MM.1S (cell line): ENCODE results near the gene ABHD11.
A peak's percentile ranks its signal among the peaks of the same experiment; 100 is the strongest.

Experiments used
- DNase-seq: peaks from one replicate; pipeline ENCODE4 v3.0.0-alpha.2; 2015
- H2AFZ ChIP-seq: fragments of 300-600 bp; sonication (generic); 2 replicates; pipeline ENCODE4 v1.6.0; 2016; ENCODE audit warnings: antibody characterized with exemption, low read length
- H3F3A ChIP-seq: fragments of 300-600 bp; sonication (generic); 2 replicates; pipeline ENCODE4 v1.6.1; 2016; ENCODE audit warnings: mild to moderate bottlenecking, antibody characterized with exemption, low read length, moderate library complexity, mixed read lengths; ENCODE audit not compliant: insufficient read depth
- H3K27ac ChIP-seq: fragments of 300-600 bp; sonication (generic); 2 replicates; pipeline ENCODE4 v1.5.1; 2016; ENCODE audit warnings: mild to moderate bottlenecking, low read length
- H3K27me3 ChIP-seq: fragments of 300-600 bp; sonication (generic); replicated peaks from 2 replicates; pipeline ENCODE4 v1.6.0; 2016; ENCODE audit warnings: low read length; ENCODE audit not compliant: insufficient read depth
- H3K36me3 ChIP-seq: fragments of 300-600 bp; sonication (generic); replicated peaks from 2 replicates; pipeline ENCODE4 v1.6.1; 2016; ENCODE audit warnings: mild to moderate bottlenecking, low read length, mixed read lengths; ENCODE audit not compliant: insufficient read depth
- H3K4me1 ChIP-seq: fragments of 300-600 bp; sonication (generic); 2 replicates; pipeline ENCODE4 v1.6.1; 2016; ENCODE audit warnings: low read length, mixed read lengths
- H3K4me2 ChIP-seq: fragments of 300-600 bp; sonication (generic); 2 replicates; pipeline ENCODE4 v1.6.0; 2016; ENCODE audit warnings: low read depth, low read length
- H3K4me3 ChIP-seq: fragments of 300-600 bp; sonication (generic); 2 replicates; pipeline ENCODE4 v1.5.1; 2016; ENCODE audit warnings: low read length, mixed read lengths
- H3K79me2 ChIP-seq: fragments of 300-600 bp; sonication (generic); 2 replicates; pipeline ENCODE4 v1.6.1; 2016; ENCODE audit warnings: mixed run types, low read length, mixed read lengths
- H3K9ac ChIP-seq: fragments of 300-600 bp; sonication (generic); 2 replicates; pipeline ENCODE4 v1.6.1; 2016; ENCODE audit warnings: low read length, mixed read lengths
- H3K9me2 ChIP-seq: fragments of 300-600 bp; sonication (generic); replicated peaks from 2 replicates; pipeline ENCODE4 v1.6.1; 2016; ENCODE audit warnings: mild to moderate bottlenecking, low read length, mixed read lengths; ENCODE audit not compliant: insufficient read depth
- H3K9me3 ChIP-seq: fragments of 300-600 bp; sonication (generic); replicated peaks from 2 replicates; pipeline ENCODE4 v1.6.1; 2016; ENCODE audit warnings: mild to moderate bottlenecking, low read length, mixed read lengths; ENCODE audit not compliant: insufficient read depth
- H4K20me1 ChIP-seq: fragments of 300-600 bp; sonication (generic); 2 replicates; pipeline ENCODE4 v1.6.1; 2016; ENCODE audit warnings: mild to moderate bottlenecking, low read length, moderate library complexity, mixed read lengths; ENCODE audit not compliant: insufficient read depth
- EZH2 ChIP-seq: fragments of 300-600 bp; sonication (generic); optimal IDR thresholded peaks from 2 replicates; pipeline ENCODE3; 2017; ENCODE audit warnings: low read depth, mild to moderate bottlenecking, antibody characterized with exemption, low read length, mixed read lengths
- EZH2phosphoT487 ChIP-seq: fragments of 300-600 bp; sonication (generic); IDR thresholded peaks from 2 replicates; pipeline ENCODE4 v1.6.1; 2018; ENCODE audit warnings: antibody characterized with exemption, low read length
- TF ChIP-seq, protein P1 (sequence below): fragments of 300-600 bp; sonication (generic); IDR thresholded peaks from 2 replicates; pipeline ENCODE4 v1.5.1; 2016; ENCODE audit warnings: antibody characterized with exemption, low read length, mixed read lengths

The ABHD11 gene

DNA sequence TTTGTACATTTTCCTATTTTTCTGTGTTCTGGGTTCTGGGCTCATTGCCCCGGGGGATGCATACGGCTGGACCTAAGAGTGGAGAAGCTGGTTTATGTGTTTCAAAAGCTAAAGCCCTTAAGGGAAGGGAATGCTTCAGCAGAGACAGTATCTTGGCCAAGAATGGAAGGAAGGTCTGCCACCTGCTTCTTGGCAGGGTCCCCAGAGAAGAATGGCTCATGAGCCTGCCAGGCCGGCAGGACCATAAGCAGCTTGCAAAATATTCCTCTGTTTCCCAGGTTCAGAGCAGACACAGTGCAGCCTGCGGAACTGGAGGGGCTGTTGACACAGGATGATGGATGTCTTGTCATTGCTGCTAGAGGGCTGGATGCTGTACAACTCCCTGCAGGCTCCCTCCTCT lies 7.8 kb upstream of the ABHD11 start:
- Histone ChIP-seq H3K27me3 (no peaks in the 10 kb centered on the region), H3K4me2 (no peak overlapping the region), H3K9ac (no peak overlapping the region), H4K20me1 (no peaks in the 10 kb centered on the region), H3K4me3 (no peak overlapping the region), H3F3A (no peaks in the 10 kb centered on the region), H3K27ac (no peak overlapping the region), H2AFZ (no peak overlapping the region), H3K36me3 (no peaks in the 10 kb centered on the region), H3K4me1 (peaks cover 21% of the 10 kb centered on the region), H3K9me3 (no peaks in the 10 kb centered on the region), H3K9me2 (no peaks in the 10 kb centered on the region), H3K79me2 (peaks cover 4% of the 10 kb centered on the region)
- TF ChIP-seq, protein P1, sequence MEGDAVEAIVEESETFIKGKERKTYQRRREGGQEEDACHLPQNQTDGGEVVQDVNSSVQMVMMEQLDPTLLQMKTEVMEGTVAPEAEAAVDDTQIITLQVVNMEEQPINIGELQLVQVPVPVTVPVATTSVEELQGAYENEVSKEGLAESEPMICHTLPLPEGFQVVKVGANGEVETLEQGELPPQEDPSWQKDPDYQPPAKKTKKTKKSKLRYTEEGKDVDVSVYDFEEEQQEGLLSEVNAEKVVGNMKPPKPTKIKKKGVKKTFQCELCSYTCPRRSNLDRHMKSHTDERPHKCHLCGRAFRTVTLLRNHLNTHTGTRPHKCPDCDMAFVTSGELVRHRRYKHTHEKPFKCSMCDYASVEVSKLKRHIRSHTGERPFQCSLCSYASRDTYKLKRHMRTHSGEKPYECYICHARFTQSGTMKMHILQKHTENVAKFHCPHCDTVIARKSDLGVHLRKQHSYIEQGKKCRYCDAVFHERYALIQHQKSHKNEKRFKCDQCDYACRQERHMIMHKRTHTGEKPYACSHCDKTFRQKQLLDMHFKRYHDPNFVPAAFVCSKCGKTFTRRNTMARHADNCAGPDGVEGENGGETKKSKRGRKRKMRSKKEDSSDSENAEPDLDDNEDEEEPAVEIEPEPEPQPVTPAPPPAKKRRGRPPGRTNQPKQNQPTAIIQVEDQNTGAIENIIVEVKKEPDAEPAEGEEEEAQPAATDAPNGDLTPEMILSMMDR = no peak
- TF ChIP-seq EZH2 (no peak), EZH2phosphoT487 (no peak)
- DNase-seq = no peak

DNA sequence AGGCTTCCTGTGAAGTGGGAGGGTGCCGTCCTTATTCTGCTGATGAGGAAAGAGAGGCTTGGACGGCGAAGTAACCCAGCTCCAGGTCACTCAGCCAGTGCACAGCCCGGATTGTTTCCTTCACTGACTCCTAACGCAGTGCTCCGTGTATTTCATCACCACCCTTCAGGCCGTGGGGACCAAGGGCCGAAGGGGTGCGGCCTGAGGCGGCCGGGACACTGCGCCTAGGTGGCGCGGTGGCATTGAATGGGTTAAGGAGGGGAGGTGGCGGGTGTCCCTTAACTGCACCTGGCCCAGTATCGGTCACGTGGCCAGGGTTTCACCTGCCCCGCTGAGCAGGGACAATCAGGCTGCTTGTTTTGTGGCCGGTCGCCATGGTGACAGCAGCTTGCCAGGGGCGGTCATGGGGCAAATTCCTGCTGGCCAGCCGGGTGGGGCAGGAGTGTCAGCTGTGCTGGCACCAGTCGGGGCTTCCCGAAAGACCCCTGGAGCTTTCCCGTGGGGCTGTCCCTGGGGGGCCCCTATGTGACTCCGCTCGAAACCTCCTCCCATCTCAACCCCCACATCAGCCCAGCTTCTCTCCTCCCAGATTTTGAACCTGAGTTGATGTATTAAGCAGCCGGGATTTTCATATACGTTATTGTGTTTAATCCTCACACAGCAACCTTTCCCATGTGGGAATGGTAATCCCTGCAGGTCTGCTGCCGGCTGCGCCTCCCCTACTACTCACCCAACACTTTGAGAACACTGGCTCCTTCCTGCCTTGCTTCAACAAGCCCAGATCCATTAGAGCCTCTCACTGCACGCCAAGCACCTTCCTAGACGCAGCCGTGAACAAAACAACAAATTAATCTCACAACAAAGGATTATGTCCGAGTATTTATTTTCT lies 4.4 kb upstream of the ABHD11 start:
- H3F3A ChIP-seq = peaks cover 11% of the 10 kb centered on the region
- peak overlapping the region; percentile 69 for H3K27ac ChIP-seq
- H3K9me3 ChIP-seq = no peaks in the 10 kb centered on the region
- peaks cover 12% of the 10 kb centered on the region for H3K79me2 ChIP-seq
- no peaks in the 10 kb centered on the region for H3K9me2 ChIP-seq
- H3K4me1 ChIP-seq = peaks cover 21% of the 10 kb centered on the region
- H4K20me1 ChIP-seq = no peaks in the 10 kb centered on the region
- no peaks in the 10 kb centered on the region for H3K36me3 ChIP-seq
- H2AFZ ChIP-seq = peak overlapping the region; percentile 79
- peak overlapping the region; percentile 56 for H3K4me3 ChIP-seq
- TF ChIP-seq, protein P1 = no peak
- TF ChIP-seq EZH2 (no peak), EZH2phosphoT487 (no peak)
- DNase-seq = peak; percentile 97
- peak overlapping the region; percentile 82 for H3K9ac ChIP-seq
- no peaks in the 10 kb centered on the region for H3K27me3 ChIP-seq
- peak overlapping the region; percentile 90 for H3K4me2 ChIP-seq

DNA sequence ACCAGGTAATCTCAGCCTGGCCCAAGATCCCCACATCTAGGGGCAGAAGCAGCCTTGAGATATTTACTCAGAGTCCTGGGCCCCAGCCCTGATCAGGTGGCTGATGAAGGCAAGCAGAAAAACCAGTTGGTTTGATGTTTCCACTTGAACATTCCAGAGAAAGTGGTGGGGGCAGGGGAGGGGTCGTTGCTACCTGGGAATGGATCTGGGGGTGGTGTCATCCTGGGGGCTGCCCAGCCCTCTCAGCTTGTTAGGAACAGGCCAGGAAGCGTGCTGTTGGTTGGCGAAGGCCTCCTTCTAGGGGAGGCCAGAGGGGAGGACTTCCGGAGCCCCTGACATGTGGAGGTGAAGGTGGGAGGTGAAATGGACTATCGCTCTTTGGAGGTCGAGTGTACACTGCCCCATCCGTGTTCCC lies 3.7 kb upstream of the ABHD11 start:
- H3K27me3 ChIP-seq = no peaks in the 10 kb centered on the region
- peak overlapping the region; percentile 69 for H3K9ac ChIP-seq
- H3K79me2 ChIP-seq = peaks cover 18% of the 10 kb centered on the region
- H3F3A ChIP-seq = peaks cover 11% of the 10 kb centered on the region
- TF ChIP-seq, protein P1 = no peak
- TF ChIP-seq EZH2 (no peak), EZH2phosphoT487 (no peak)
- 0 out of 2 replicates have a peak, but pooled peaks cover 5% of the 10 kb centered on the region for H4K20me1 ChIP-seq
- no peaks in the 10 kb centered on the region for H3K9me2 ChIP-seq
- no peaks in the 10 kb centered on the region for H3K9me3 ChIP-seq
- no peak for DNase-seq
- H3K27ac ChIP-seq = peak overlapping the region; percentile 69; the same call in 1 of the 2 replicates
- peaks cover 27% of the 10 kb centered on the region for H3K4me1 ChIP-seq
- H2AFZ ChIP-seq = peak overlapping the region; percentile 79
- peak overlapping the region; percentile 90 for H3K4me2 ChIP-seq
- H3K4me3 ChIP-seq = peak overlapping the region; percentile 56; the same call in 1 of the 2 replicates
- H3K36me3 ChIP-seq = no peaks in the 10 kb centered on the region
